Astrocyte (in vitro differentiated cells and primary cell): ENCODE results near the gene PAGE1.

Experiments used
- EZH2 ChIP-seq: IDR thresholded peaks from 2 replicates; pipeline ENCODE4 v1.6.1; 2012; ENCODE audit warnings: mild to moderate bottlenecking, low read length, inconsistent platforms; ENCODE audit not compliant: insufficient read depth
- TF ChIP-seq, protein P1 (sequence below): IDR thresholded peaks from 2 replicates; pipeline ENCODE4 v1.5.1; 2011; ENCODE audit warnings: low read depth, mild to moderate bottlenecking, inconsistent platforms, low read length, moderate library complexity; ENCODE audit not compliant: insufficient read depth

DNA sequence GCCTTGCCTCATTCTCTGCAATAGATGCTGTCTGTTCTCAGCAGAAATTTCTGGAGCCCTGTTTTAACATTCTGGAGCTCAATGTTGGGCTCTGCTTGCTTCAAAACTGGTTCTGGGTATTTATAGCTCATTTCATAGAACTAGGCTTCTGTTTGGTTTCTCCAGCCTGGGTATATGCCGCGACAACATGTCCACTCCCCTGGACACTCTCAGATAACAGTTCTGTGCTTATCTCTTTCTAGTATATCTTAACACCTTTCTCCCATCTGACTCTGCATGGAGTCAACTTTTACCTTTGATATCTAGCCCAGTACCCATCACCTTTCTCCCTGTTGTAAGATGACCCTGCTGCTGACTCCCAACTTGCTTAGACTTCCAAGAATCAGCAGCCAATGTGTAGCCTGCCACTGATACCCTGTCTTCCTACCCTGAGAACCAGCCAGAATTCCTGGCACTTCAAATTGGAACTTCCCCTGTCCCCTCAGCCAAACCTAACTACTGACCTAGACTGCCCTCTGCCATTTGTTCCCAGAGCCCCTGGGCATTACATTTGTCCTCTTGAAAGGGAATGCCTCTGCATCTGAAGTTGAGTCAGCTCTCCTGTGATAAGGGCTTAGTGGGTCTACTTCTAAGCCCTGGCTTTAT is 20.6 kb downstream of the PAGE1 start:
- TF ChIP-seq, protein P1, sequence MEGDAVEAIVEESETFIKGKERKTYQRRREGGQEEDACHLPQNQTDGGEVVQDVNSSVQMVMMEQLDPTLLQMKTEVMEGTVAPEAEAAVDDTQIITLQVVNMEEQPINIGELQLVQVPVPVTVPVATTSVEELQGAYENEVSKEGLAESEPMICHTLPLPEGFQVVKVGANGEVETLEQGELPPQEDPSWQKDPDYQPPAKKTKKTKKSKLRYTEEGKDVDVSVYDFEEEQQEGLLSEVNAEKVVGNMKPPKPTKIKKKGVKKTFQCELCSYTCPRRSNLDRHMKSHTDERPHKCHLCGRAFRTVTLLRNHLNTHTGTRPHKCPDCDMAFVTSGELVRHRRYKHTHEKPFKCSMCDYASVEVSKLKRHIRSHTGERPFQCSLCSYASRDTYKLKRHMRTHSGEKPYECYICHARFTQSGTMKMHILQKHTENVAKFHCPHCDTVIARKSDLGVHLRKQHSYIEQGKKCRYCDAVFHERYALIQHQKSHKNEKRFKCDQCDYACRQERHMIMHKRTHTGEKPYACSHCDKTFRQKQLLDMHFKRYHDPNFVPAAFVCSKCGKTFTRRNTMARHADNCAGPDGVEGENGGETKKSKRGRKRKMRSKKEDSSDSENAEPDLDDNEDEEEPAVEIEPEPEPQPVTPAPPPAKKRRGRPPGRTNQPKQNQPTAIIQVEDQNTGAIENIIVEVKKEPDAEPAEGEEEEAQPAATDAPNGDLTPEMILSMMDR, result no peak
- no peak for TF ChIP-seq EZH2
